Upper lobe of left lung (tissue), 4 donors: ENCODE data around the gene ATP1A4.

ENCODE experiments used
- EP300 ChIP-seq, 4 donors: sonication (generic); formaldehyde crosslinking; IDR thresholded peaks; one replicate each; pipeline ENCODE4 v1.5.1; 2017; ENCODE audit warnings: antibody characterized with exemption in 4 of 4, control low read depth in 2 of 4
- POLR2A ChIP-seq, 4 donors: fragments of 450-650 bp; IDR thresholded peaks; one replicate each; pipeline ENCODE4 v1.5.1; 2016 to 2017; ENCODE audit warnings: antibody characterized with exemption in 4 of 4, mild to moderate bottlenecking in 2 of 4
- POLR2AphosphoS5 ChIP-seq, 2 donors: sonication (generic); formaldehyde crosslinking; IDR thresholded peaks; one replicate each; pipeline ENCODE4 v1.5.1; 2017; ENCODE audit warnings: antibody characterized with exemption in 2 of 2
- TF ChIP-seq, protein P1 (sequence below), 6 experiments: fragments of 450-650 bp in 4 of 6; fragments of 200-600 bp in 2 of 6; sonication (generic) in 2 of 6; IDR thresholded peaks; one replicate each; pipeline ENCODE4 v1.5.1; 2016 to 2019; ENCODE audit warnings: antibody characterized with exemption in 6 of 6

- TF ChIP-seq, protein P1, sequence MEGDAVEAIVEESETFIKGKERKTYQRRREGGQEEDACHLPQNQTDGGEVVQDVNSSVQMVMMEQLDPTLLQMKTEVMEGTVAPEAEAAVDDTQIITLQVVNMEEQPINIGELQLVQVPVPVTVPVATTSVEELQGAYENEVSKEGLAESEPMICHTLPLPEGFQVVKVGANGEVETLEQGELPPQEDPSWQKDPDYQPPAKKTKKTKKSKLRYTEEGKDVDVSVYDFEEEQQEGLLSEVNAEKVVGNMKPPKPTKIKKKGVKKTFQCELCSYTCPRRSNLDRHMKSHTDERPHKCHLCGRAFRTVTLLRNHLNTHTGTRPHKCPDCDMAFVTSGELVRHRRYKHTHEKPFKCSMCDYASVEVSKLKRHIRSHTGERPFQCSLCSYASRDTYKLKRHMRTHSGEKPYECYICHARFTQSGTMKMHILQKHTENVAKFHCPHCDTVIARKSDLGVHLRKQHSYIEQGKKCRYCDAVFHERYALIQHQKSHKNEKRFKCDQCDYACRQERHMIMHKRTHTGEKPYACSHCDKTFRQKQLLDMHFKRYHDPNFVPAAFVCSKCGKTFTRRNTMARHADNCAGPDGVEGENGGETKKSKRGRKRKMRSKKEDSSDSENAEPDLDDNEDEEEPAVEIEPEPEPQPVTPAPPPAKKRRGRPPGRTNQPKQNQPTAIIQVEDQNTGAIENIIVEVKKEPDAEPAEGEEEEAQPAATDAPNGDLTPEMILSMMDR (IDR thresholded peaks at IDR 0.05): no peak
- TF ChIP-seq POLR2A (IDR thresholded peaks at IDR 0.05) (no peak), POLR2AphosphoS5 (IDR thresholded peaks at IDR 0.05) (no peak), EP300 (IDR thresholded peaks at IDR 0.05) (no peak)
Observed at GRCh38 chr1:160109686-160110085, 41.7 kb upstream of the ATP1A4 start.
